Measurements from ENCODE around the gene SLC38A5. TPM values are rescaled to one million over a fixed set of nuclear protein-coding genes. Genes with fewer than 3 reads are reported as not detected.

SLC38A5 gene
- total and polyA plus RNA-seq, 9 of the 15 experiments (the other 6 are each of a cell fraction or from before 2014, with no cell fraction given): 9.3 to 228 (median 142) TPM

- Histone ChIP-seq H4K20me1 (replicated peaks; ENCODE audit: control insufficient read depth, insufficient read depth, low read length) (no peaks in the 10 kb centered on the region), H3K4me3 (no peak overlapping the region; the same call in 1 of the 2 replicates), H3K4me1 (replicated peaks in 1 of 2; ENCODE audit: control insufficient read depth in 2 of 2, insufficient read depth in 2 of 2, low read length in 2 of 2) (peaks cover 5 to 24% of the 10 kb centered on the region in 2 experiments; a peak in 4 of 5 replicates), H3K9ac (ENCODE audit: insufficient read depth in 1 of 2, low read depth in 2 of 2, low read length in 2 of 2) (peak overlapping the region in 1 of 2 experiments; percentile 58; a peak in 2 of 4 replicates), H3K79me2 (ENCODE audit: control insufficient read depth, insufficient read depth, low read length) (peaks cover 48% of the 10 kb centered on the region), H3K27me3 (ENCODE audit: control insufficient read depth in 2 of 2, insufficient read depth in 2 of 2, low read length in 2 of 2) (no peaks in the 10 kb centered on the region), H3K4me2 (ENCODE audit: insufficient read depth, low read length) (no peak overlapping the region), H2AFZ (ENCODE audit: low read depth, low read length) (no peak overlapping the region), H3K9me1 (ENCODE audit: control insufficient read depth, insufficient read depth, low read length) (peaks cover 4% of the 10 kb centered on the region), H3K36me3 (ENCODE audit: control insufficient read depth, insufficient read depth, low read length) (peaks cover 56% of the 10 kb centered on the region; the same call in 2 of the 3 replicates), H3K27ac (ENCODE audit: extremely low read depth, low read depth, low read length) (no peak overlapping the region), H3K9me3 (replicated peaks; ENCODE audit: control insufficient read depth, insufficient read depth, low read depth, low read length) (no peaks in the 10 kb centered on the region)
- no TSS peak for BruUV-seq (replicated peaks)
- ATAC-seq (no peak), DNase-seq (ENCODE audit: extremely low read depth in 1 of 4, low spot score in 3 of 4) (no peak), FAIRE-seq (no peak)
- in situ Hi-C loops (cut with MboI): loop anchor here (25.0 kb wide), 1 partner anchor 616 kb away; no protein-coding TSS in a partner anchor
- TF ChIP-seq PHB (CRISPR knock-in tag; IDR thresholded peaks at IDR 0.05): no peak
- no peak for TF ChIP-seq MEF2A (IDR thresholded peaks at IDR 0.05; ENCODE audit: control insufficient read depth, low read depth, low read length)
- peak; percentile 40; the same call in 1 of the 2 replicates for TF ChIP-seq RBFOX2 (IDR thresholded peaks at IDR 0.05; ENCODE audit: low read depth, low read length)
- ChIA-PET CTCF (ENCODE audit: low intra/inter-chr PET ratio) (no interaction called here), POLR2A (no interaction called here)
- intact Hi-C loops (cut with micrococcal nuclease): no loop called here
- WGBS (ENCODE audit: insufficient coverage, low coverage, missing lambda C conversion rate): 87% methylated on average over 18 of the region's 19 CpGs
Observed at GRCh38 chrX:48477960-48478755, 8.1 kb upstream of the SLC38A5 start.

- Histone ChIP-seq H3K9ac (ENCODE audit: insufficient read depth in 1 of 2, low read depth in 2 of 2, low read length in 2 of 2) (peak overlapping the region; percentile 91 to 98; a peak in 3 of 4 replicates), H3K36me3 (ENCODE audit: control insufficient read depth, insufficient read depth, low read length) (peaks cover 44% of the 10 kb centered on the region; the same call in 2 of the 3 replicates), H3K4me2 (ENCODE audit: insufficient read depth, low read length) (peak overlapping the region; percentile 94), H4K20me1 (replicated peaks; ENCODE audit: control insufficient read depth, insufficient read depth, low read length) (no peaks in the 10 kb centered on the region), H3K79me2 (ENCODE audit: control insufficient read depth, insufficient read depth, low read length) (peaks cover 48% of the 10 kb centered on the region), H2AFZ (ENCODE audit: low read depth, low read length) (no peak overlapping the region), H3K9me3 (replicated peaks; ENCODE audit: control insufficient read depth, insufficient read depth, low read depth, low read length) (no peaks in the 10 kb centered on the region), H3K27me3 (ENCODE audit: control insufficient read depth in 2 of 2, insufficient read depth in 2 of 2, low read length in 2 of 2) (no peaks in the 10 kb centered on the region), H3K4me1 (replicated peaks in 1 of 2; ENCODE audit: control insufficient read depth in 2 of 2, insufficient read depth in 2 of 2, low read length in 2 of 2) (peaks cover 7 to 24% of the 10 kb centered on the region in 2 experiments; a peak in 4 of 5 replicates), H3K4me3 (peak overlapping the region; percentile 94), H3K9me1 (ENCODE audit: control insufficient read depth, insufficient read depth, low read length) (peaks cover 4% of the 10 kb centered on the region), H3K27ac (ENCODE audit: extremely low read depth, low read depth, low read length) (peak overlapping the region; percentile 85; the same call in 1 of the 3 replicates)
- DNase-seq (ENCODE audit: extremely low read depth in 1 of 4, low spot score in 3 of 4): no peak
- no TSS peak for BruUV-seq (replicated peaks)
- ATAC-seq: no peak
- ChIA-PET POLR2A (interaction anchor here (0.6 to 1.0 kb wide), 2 partner anchors 13 to 931 kb away, joined by 3 to 4 read pairs; no protein-coding TSS in a partner anchor), CTCF (ENCODE audit: low intra/inter-chr PET ratio) (no interaction called here)
- peak; percentile 29 for FAIRE-seq
- in situ Hi-C loops (cut with MboI): loop anchor here (25.0 kb wide), 1 partner anchor 615 kb away; no protein-coding TSS in a partner anchor
- intact Hi-C loops (cut with micrococcal nuclease): no loop called here
- TF ChIP-seq THRB (CRISPR knock-in tag; conservative IDR thresholded peaks at IDR 0.05) (0 out of 2 replicates have a peak, but pooled peaks have one; percentile 33), FIP1L1 (IDR thresholded peaks at IDR 0.05; ENCODE audit: low read depth, low read length, poor library complexity, severe bottlenecking) (no peak), TCFL5 (CRISPR knock-in tag; conservative IDR thresholded peaks at IDR 0.05) (no peak), SPI1 (IDR thresholded peaks at IDR 0.05; ENCODE audit: borderline replicate concordance, low read depth, low read length) (peak; percentile 6; the same call in 1 of the 2 replicates), PHB2 (IDR thresholded peaks at IDR 0.05; ENCODE audit: low read depth) (0 out of 2 replicates have a peak, but pooled peaks have one; percentile 26)
- 0% methylated on average over 4 of the region's 4 CpGs for WGBS (ENCODE audit: insufficient coverage, low coverage, missing lambda C conversion rate)
Observed at GRCh38 chrX:48476919-48477318, 6.9 kb upstream of the SLC38A5 start.

All from K562 (cell line).